ENCODE measurements around the gene PROSER3.
"Not testable (repeated sequence)": the region's sequence is repeated elsewhere in the genome, so short reads cannot be mapped to it uniquely, and the experiment has no call there.

The PROSER3 gene

DNA sequence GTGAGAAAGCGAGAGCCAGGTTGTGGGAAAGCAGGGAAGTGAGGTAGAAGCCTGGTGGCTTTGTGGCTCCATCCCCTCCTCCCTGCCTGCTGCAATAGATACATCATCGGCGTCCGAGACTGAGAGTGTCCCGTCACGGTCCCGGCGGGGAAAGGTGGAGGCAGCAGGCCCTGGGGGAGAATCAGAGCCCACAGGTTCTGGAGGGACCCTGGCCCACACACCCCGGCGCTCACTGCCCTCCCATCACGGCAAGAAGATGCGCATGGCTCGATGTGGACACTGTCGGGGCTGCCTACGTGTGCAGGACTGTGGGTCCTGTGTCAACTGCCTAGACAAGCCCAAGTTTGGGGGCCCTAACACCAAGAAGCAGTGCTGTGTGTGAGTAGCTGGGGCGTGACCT, 35.1 kb upstream of the PROSER3 start:
- DNase-seq = no peak

DNA sequence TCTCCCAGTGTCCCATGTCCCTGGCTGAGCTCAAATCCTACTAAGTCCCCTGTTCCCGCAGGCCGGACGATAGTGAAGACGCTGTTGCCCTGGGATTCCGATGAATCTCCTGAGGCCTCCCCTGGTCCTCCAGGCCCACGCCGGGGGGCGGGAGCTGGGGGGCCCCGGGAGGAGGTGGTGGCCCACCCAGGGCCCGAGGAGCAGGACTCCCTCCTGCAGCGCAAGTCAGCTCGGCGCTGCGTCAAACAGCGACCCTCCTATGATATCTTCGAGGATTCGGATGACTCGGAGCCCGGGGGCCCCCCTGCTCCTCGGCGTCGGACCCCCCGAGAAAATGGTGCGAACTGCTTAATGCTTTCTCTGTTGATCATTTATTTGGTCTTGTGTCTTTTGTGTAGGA, 34.3 kb upstream of the PROSER3 start:
- no peak for DNase-seq

DNA sequence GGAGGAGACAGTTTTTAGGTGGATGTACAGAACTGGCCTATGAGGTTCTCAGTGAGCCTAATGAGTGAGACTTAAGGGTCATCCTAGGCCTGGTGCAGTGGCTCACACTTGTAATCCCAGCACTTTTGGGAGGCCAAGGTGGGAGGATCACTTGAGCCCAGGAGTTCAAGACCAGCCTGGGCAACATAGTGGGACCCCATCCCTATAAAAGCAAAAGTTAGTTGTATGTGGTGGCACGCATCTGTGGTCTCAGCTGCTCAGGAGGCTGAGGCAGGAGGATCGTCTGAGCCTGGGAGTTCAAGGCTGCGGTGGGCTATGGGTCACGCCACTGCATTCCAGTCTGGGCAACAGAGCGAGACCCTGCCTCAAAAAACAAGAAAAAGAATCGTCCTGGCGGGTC, 33.8 kb upstream of the PROSER3 start:
- DNase-seq = not testable (repeated sequence)

DNA sequence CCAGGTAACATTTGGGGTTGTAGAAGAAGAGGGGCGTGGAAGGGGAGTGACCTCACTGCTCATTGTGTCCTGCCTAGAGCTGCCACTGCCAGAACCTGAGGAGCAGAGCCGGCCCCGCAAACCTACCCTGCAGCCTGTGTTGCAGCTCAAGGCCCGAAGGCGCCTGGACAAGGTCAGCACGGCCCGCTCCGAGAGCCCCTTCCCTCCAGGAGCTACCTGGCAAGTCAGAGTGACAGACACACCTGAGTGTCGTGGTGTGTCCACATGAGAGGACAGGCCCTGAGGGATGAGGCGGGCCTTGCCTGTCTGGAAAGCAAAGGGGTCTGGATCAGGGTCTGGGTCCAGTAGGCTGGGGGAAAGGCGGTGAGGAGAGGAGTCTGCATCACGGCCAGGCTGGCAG, 33.4 kb upstream of the PROSER3 start:
- no peak for DNase-seq

DNA sequence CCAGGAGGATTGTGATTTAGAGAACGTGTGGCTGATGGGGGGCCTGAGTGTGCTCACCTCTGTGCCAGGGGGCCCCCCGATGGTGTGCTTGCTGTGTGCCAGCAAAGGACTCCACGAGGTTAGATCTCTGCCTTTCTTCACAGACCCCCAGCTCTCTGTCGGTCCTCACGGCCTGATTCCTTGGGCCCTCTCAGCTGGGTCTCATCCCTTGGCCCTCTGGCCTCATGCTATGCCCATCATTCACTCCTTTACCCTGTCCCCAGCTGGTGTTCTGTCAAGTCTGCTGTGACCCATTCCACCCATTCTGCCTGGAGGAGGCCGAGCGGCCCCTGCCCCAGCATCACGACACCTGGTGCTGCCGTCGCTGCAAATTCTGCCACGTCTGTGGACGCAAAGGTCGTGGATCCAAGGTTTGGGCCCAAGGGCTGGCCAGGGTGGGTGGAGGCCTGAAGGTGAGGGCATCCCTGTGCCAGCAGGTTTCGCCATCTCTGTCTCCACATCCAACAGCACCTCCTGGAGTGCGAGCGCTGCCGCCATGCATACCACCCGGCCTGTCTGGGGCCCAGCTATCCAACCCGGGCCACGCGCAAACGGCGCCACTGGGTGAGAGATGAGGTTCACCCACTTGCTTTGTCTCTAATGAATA, 32.6 kb upstream of the PROSER3 start:
- no peak for DNase-seq

DNA sequence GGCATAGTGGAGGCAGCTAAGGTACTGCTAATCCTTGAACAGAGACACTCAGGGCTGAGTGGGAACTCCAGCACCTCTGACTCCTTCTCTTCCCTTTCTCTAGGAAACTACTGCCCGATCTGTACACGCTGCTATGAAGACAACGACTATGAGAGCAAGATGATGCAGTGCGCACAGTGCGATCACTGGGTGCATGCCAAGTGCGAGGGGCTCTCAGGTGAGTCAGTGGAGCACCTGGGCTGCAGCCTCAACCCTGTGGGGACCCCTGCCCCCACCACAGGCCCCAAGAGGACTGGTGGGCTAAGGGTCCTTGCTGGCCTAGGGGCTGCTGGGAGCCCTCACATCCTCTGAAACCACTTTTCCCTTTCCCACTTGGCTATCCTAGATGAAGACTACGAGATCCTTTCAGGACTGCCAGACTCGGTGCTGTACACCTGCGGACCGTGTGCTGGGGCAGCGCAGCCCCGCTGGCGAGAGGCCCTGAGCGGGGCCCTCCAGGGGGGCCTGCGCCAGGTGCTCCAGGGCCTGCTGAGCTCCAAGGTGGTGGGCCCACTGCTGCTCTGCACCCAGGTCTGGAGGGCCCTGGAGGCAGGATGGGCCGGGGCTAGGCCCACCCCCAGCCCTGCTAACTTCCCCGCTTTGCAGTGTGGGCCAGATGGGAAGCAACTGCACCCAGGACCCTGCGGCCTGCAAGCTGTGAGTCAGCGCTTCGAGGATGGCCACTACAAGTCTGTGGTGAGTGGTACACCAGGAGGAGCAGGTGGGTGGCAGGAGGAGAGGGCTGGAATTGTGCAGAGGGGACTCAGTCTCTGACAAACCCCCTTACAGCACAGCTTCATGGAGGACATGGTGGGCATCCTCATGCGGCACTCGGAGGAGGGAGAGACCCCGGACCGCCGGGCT, 30.7 kb upstream of the PROSER3 start:
- no peak for DNase-seq

DNA sequence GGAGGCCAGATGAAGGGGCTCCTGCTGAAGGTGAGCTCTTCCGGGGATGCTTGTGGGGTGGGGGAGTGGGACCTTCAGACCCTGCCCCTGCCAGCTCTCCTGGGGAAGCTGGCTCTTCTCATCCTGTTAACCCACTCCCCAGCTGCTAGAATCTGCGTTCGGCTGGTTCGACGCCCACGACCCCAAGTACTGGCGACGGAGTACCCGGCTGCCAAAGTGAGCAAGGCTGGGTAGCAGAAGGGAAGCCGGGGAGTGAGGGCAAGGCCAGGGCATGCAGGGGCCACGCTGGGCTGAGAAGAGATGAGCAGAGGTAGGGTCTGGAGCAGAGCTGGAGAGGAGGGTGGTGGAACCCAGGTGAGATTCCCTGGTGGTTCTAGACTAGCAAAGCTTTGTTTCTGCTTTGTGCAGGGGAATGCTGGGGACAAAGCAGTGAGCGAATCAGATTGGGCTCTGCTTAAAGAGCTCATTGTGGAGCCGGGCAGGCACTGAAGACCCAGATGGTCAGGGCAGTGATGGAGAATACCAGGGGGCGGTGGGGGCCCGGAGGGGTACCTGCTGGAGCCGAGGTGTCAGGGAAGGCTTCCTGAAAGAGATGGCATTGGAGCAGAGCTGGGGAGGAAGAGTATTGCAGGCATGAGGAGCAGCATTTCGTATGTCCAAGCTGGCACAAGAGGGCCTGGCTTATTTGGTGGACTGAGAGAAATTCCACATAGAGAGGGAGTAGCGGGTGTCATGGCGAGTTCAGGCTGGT, 29.8 kb upstream of the PROSER3 start:
- DNase-seq = no peak

DNA sequence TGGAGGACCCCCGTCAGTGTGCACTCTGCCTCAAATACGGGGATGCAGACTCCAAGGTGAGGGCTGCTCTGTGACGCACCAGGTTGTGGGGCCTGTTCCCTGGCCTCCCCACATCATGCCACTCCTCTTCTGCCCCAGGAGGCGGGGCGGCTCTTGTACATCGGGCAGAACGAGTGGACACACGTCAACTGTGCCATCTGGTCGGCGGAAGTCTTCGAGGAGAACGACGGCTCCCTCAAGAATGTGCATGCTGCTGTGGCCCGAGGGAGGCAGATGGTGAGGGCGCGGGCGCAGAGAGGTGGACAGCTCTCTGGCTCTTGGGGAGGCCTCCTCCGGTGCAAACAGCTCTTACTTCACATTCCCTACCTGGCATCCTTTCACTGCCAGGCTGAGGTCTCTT, 29.0 kb upstream of the PROSER3 start:
- no peak for DNase-seq

DNA sequence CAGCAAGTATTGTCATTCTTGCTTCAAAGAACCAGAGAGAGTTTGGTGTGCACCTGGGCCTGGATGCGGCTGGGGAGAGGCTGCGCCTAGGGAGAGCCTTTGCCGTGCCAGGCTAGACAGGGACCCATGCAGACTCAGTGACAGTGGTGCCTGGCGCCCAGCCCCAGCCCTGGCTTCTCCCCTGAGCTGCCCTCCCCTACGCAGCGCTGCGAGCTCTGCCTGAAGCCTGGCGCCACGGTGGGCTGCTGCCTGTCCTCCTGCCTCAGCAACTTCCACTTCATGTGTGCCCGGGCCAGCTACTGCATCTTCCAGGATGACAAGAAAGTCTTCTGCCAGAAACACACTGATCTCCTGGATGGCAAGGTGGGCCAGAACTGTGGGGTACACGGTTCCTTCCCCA, 28.2 kb upstream of the PROSER3 start:
- no peak for DNase-seq

DNA sequence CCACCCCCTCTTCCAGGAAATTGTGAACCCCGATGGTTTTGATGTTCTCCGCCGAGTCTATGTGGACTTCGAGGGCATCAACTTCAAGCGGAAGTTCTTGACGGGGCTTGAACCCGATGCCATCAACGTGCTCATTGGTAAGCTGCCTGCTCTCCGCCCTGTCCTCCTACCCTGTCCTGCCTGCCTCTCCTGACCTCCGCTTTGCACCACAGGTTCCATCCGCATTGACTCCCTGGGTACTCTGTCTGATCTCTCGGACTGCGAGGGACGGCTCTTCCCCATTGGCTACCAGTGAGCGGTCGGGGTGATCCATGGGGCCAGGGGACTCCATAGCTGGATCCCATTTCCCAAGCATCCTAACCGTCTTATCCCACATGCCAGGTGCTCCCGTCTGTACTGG, 27.6 kb upstream of the PROSER3 start:
- DNase-seq = no peak

DNA sequence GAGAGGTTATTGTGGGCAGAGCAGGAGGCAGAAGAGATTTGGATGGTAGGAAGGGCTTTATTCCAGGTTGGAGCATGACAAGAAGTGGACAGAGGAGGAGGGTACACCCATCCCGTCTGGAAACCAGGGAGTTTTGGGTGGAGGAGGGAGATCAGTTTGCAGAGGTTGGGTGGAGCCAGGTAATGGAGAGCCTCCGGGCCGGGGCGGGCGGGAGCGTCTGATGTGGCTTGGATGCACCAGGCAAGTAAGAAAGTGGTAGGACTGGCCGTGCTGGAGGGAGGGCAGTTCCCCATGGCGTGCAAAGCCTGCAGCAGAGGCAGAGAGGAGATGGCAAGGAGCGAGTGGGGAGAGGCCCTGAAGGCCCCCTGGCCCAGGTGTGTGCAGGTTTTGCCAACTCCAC, 26.6 kb upstream of the PROSER3 start:
- no peak for DNase-seq

DNA sequence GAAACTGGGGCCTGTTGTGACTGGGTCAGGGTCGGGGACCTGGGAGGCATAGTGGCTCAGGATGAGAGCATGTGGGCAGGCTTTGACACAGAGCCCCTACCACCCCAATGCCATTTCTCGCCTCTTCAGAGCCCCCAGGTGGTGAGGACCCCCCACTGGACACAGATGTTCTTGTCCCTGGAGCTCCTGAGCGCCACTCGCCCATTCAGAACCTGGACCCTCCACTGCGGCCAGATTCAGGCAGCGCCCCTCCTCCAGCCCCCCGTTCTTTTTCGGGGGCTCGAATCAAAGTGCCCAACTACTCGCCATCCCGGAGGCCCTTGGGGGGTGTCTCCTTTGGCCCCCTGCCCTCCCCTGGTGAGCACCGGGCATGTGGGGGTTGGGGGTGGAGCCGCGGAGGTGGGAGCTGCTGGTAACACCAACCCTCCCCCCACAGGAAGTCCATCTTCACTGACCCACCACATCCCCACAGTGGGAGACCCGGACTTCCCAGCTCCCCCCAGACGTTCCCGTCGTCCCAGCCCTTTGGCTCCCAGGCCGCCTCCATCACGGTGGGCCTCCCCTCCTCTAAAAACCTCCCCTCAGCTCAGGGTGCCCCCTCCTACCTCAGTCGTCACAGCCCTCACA, 26.1 kb upstream of the PROSER3 start:
- DNase-seq = no peak

DNA sequence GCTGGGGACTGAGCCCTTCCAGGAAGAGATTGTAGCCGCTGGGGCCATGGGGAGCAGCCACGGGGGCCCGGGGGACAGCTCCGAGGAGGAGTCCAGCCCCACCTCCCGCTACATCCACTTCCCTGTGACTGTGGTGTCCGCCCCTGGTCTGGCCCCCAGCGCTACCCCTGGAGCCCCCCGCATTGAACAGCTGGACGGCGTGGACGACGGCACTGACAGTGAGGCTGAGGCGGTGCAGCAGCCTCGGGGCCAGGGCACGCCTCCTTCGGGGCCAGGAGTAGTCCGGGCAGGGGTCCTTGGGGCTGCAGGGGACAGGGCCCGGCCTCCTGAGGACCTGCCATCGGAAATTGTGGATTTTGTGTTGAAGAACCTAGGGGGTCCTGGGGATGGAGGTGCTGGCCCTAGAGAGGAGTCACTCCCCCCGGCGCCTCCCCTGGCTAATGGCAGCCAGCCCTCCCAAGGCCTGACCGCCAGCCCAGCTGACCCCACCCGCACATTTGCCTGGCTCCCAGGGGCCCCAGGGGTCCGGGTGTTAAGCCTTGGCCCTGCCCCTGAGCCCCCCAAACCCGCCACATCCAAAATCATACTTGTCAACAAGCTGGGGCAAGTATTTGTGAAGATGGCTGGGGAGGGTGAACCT, 25.3 kb upstream of the PROSER3 start:
- no peak for DNase-seq

DNA sequence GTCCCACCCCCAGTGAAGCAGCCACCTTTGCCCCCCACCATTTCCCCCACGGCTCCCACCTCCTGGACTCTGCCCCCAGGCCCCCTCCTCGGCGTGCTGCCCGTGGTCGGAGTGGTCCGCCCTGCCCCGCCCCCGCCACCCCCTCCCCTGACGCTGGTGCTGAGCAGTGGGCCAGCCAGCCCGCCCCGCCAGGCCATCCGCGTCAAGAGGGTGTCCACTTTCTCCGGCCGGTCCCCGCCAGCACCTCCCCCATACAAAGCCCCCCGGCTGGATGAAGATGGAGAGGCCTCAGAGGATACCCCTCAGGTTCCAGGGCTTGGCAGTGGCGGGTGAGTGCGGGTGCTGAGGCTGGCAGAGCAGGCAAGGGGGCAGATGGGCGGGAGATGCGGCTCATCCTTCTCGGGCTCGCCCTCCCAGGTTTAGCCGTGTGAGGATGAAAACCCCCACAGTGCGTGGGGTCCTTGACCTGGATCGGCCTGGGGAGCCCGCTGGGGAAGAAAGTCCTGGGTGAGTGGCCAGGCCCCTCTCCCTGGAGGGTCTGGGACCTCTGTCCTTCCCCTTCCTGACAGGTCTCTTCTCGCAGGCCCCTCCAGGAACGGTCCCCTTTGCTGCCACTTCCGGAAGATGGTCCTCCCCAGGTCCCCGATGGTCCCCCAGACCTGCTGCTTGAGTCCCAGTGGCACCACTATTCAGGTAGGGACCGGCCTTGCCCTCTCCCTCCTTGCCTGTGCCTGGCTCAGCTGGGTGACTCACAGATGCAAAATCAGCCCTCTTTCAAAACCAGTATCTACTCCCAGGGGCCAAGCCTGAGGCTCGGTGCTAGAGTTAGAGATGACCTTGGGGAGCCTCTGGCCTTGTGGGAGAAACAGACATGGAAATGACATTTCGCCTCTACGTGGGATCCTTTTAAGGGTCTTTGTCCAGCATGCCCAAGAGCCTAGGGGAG, 24.5 kb upstream of the PROSER3 start:
- no peak for DNase-seq

DNA sequence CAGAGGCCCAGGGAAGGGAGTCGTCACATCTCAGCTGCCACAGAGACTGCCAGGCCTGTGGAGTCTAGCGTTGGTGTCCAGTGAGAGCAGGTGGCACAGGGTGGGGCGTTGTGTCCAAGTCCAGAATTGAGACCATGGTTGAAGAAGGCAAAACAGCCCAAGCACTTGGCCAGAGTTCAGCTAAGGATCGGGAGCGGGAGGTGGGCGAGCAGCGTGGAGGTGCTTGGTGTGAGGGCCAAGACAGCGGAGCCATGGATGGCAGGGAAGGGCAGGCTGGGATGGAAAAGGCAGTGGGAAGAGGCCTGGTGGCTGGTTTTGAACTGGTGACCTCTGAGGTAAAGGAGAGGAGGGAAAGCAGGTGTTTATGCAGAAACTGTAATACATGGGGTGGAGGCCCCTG, 23.7 kb upstream of the PROSER3 start:
- no peak for DNase-seq

DNA sequence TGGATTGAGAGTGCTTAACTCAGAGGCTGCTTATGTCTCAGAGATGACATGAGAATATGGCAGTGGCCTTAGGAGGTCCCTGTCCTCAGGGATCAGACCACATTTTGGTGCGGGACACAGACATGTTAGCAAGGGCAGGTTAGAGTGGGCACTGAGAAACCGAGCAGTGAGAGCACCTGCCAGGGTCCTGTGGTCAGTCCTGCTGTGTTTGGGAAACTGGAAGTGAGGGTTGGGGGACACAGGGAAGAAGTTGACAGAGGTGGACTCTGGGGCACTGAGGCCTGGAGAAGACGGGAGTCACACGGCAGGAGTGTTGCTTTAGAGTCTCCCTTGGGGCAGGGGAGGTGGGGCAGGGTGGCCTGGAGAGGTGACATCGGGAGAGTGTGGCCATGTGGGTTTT, 23.1 kb upstream of the PROSER3 start:
- no peak for DNase-seq

DNA sequence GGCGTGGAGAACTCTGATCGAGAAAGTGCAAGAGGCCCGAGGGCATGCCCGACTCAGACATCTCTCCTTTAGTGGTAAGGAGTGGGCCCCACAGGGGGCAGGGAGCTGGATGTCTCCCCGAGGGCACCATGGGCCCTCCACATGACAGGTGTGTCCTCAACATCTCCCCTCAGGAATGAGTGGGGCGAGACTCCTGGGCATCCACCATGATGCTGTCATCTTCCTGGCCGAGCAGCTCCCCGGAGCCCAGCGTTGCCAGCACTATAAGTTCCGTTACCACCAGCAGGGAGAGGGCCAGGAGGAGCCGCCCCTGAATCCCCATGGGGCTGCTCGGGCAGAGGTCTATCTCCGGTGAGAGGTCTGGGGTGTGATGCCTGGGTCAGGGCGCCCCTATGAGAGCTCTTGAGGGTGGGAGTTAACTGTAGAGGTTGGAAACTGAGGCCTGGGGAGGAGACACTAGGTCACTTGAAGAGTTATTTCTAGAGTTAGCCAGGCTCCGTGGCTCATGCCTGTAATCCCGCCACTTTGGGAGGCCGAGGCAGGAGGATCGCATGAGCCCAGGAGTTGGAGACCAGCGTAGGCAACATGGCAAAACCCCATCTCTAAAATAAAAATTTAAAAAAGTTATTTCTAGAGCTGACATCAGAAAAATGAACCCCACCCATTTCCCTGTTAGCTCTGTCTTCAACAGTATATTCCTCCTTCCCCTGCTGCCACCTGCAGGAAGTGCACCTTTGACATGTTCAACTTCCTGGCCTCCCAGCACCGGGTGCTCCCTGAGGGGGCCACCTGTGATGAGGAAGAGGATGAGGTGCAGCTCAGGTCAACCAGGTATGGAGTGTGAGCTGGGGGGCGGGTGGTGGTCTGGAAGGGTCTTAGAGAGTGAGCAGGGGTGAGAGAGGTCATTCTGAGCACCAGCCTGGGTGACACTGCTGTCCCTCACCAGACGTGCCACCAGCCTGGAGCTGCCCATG, 20.8 kb upstream of the PROSER3 start:
- peak in 1 of 2 donors; percentile 41 for DNase-seq

DNA sequence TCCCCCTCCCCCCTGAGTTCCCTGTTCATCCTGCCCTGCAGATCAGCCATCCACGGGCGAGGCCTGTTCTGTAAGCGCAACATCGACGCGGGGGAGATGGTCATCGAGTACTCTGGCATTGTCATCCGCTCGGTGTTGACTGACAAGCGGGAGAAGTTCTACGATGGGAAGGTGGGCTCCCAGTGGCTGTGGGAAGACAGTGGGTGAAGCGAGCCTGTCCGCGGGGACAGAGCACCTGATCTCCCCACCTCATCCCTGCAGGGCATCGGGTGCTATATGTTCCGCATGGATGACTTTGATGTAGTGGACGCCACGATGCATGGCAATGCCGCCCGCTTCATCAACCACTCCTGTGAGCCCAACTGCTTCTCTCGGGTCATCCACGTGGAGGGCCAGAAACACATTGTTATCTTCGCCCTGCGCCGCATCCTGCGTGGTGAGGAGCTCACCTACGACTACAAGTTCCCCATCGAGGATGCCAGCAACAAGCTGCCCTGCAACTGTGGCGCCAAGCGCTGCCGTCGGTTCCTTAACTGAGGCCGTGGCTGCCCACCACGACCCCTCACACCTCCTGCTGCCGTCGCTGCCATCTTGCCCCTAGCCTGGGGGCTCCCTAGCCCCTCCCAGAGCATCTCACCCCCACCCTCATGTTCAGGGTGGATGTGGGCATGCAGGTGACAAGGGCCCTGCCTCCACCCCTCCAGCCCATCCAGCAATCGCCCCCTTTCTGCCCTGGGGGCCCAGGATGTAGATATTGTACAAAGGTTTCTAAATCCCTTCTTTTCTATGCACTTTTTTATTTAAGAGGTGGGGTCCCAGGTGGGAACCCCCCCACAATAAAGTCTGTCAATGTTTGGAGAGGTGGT, 19.7 kb upstream of the PROSER3 start:
- no peak for DNase-seq

DNA sequence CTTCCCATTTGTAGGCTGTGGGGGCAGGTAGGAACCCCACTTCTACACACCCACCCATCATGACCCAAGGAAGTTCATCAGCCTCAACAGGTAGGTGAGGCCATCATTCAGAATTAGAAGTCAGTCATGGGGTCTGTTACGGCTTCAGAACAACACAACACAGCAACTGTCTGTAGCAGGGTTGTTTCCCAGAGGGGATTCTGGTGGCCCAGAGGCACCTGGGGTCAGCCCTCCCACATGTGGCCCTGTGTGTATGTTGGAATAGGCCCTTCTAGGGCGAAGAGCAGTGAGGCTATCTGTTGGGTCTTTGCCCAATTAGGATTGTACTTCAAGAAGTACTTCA, 19.1 kb upstream of the PROSER3 start:
- no peak for DNase-seq

Measured in CD4-positive, alpha-beta T cell treated with Interferon alpha-2 for 1 hour (primary cell).